Panc1 (cell line): Measurements from ENCODE around the gene SNU13. TPM values are rescaled to one million over a fixed set of nuclear protein-coding genes. Genes with fewer than 3 reads are reported as not detected.

Experiments
- ATAC-seq: fragments of 200-7000 bp; cut with Tn5 transposase; 2 replicates; pipeline ENCODE4 v1.9.1; 2020; ENCODE audit warnings: mild to moderate bottlenecking, moderate library complexity
- BruUV-seq: library from RNA; stranded (reverse); fragments of 400-500 nt; replicated peaks from 2 replicates; lab custom pipeline; 2021; lab: Mats Ljungman, UMichigan
- CTCF ChIA-PET: fragments of 300-600 bp; sonication (Branson Sonifier 250); formaldehyde crosslinking; loops from one replicate; lab custom pipeline; 2022; ENCODE audit warnings: antibody characterized with exemption; lab: Charles Lee
- POLR2A ChIA-PET: fragments of 300-600 bp; sonication (Branson Sonifier 250); formaldehyde crosslinking; loops from one replicate; lab custom pipeline; 2022; ENCODE audit warnings: antibody characterized with exemption; lab: Charles Lee
- DNase-seq: peaks from one replicate; pipeline ENCODE4 v3.0.0-alpha.2; 2010; ENCODE audit warnings: low read depth, low spot score
- H3K27ac ChIP-seq: 2 replicates; pipeline ENCODE4 v1.5.1; 2011; ENCODE audit warnings: mild to moderate bottlenecking, low read length, inconsistent platforms
- H3K27me3 ChIP-seq: fragments of 200-500 bp; sonication (Bioruptor generic); 2 replicates; pipeline ENCODE4 v1.6.0; 2014; ENCODE audit warnings: low read length, inconsistent platforms; ENCODE audit not compliant: control insufficient read depth, insufficient read depth
- H3K36me3 ChIP-seq: fragments of 200-500 bp; sonication (Bioruptor generic); 2 replicates; pipeline ENCODE4 v1.5.1; 2014; ENCODE audit warnings: inconsistent platforms, mild to moderate bottlenecking, low read length, moderate library complexity; ENCODE audit not compliant: control insufficient read depth, insufficient read depth
- H3K4me1 ChIP-seq: 2 replicates; pipeline ENCODE4 v1.5.1; 2011; ENCODE audit warnings: inconsistent platforms, mild to moderate bottlenecking, low read length, moderate library complexity; ENCODE audit not compliant: control insufficient read depth, insufficient read depth
- H3K4me3 ChIP-seq, 2 experiments: 2 replicates each; pipeline ENCODE4 v1.5.1; 2011 to 2012; ENCODE audit warnings: low read depth in 2 of 2, low read length in 2 of 2, mild to moderate bottlenecking in 2 of 2, inconsistent platforms in 1 of 2, moderate library complexity in 1 of 2
- H3K9me3 ChIP-seq: fragments of 200-500 bp; sonication (Bioruptor generic); 2 replicates; pipeline ENCODE4 v1.5.1; 2014; ENCODE audit warnings: low read depth, mild to moderate bottlenecking, inconsistent platforms, low read length, moderate library complexity; ENCODE audit not compliant: control insufficient read depth, insufficient read depth
- CTCF ChIP-seq: fragments of 450-650 bp; IDR thresholded peaks from 2 replicates; pipeline ENCODE4 v1.5.1; 2017; ENCODE audit warnings: mild to moderate bottlenecking
- POLR2AphosphoS5 ChIP-seq: IDR thresholded peaks from 2 replicates; pipeline ENCODE4 v1.6.1; 2012; ENCODE audit warnings: mild to moderate bottlenecking, low read depth, low read length, moderate library complexity
- SIN3A ChIP-seq: IDR thresholded peaks from 2 replicates; pipeline ENCODE4 v1.6.1; 2012; ENCODE audit warnings: low read depth, mild to moderate bottlenecking, low read length, moderate library complexity, borderline replicate concordance; ENCODE audit not compliant: insufficient read depth
- TCF7L2 ChIP-seq: IDR thresholded peaks from 2 replicates; pipeline ENCODE4 v1.6.1; 2011; ENCODE audit warnings: mild to moderate bottlenecking, low read depth, low read length, inconsistent platforms
- in situ Hi-C: cut with HindIII; loops from 2 replicates; pipeline ENCODE4 v1.10.0; 2016; ENCODE audit warnings: low sequenced_read_pairs, low pct_unique_long_range_greater_than_20kb
- intact Hi-C: fragments of 100-400 bp; cut with micrococcal nuclease; formaldehyde crosslinking; loops from one replicate; pipeline ENCODE4 v1.10.0; 2022; ENCODE audit not compliant: unreplicated experiment
- total RNA-seq: library from RNA; stranded (reverse); gene quantifications from one replicate; pipeline ENCODE4 v1.2.1, GENCODE V29; 2021; ENCODE audit not compliant: unreplicated experiment
- TF ChIP-seq, protein P1 (sequence below), 2 experiments: IDR thresholded peaks; 2 replicates each; pipeline ENCODE4 v1.6.1; 2011 to 2012; ENCODE audit warnings: low read depth in 2 of 2, control low read depth in 1 of 2, low read length in 1 of 2, mild to moderate bottlenecking in 1 of 2, moderate library complexity in 1 of 2; ENCODE audit not compliant: insufficient read depth in 1 of 2

The SNU13 gene
- total RNA-seq, 1 experiment from 2014 or later: 113 TPM

- H3K27me3 ChIP-seq: no peaks in the 10 kb centered on the region
- no peak overlapping the region for H3K27ac ChIP-seq
- ChIA-PET CTCF (no interaction called here), POLR2A (no interaction called here)
- no peak for TF ChIP-seq SIN3A
- TF ChIP-seq CTCF: no peak
- TF ChIP-seq, protein P1, sequence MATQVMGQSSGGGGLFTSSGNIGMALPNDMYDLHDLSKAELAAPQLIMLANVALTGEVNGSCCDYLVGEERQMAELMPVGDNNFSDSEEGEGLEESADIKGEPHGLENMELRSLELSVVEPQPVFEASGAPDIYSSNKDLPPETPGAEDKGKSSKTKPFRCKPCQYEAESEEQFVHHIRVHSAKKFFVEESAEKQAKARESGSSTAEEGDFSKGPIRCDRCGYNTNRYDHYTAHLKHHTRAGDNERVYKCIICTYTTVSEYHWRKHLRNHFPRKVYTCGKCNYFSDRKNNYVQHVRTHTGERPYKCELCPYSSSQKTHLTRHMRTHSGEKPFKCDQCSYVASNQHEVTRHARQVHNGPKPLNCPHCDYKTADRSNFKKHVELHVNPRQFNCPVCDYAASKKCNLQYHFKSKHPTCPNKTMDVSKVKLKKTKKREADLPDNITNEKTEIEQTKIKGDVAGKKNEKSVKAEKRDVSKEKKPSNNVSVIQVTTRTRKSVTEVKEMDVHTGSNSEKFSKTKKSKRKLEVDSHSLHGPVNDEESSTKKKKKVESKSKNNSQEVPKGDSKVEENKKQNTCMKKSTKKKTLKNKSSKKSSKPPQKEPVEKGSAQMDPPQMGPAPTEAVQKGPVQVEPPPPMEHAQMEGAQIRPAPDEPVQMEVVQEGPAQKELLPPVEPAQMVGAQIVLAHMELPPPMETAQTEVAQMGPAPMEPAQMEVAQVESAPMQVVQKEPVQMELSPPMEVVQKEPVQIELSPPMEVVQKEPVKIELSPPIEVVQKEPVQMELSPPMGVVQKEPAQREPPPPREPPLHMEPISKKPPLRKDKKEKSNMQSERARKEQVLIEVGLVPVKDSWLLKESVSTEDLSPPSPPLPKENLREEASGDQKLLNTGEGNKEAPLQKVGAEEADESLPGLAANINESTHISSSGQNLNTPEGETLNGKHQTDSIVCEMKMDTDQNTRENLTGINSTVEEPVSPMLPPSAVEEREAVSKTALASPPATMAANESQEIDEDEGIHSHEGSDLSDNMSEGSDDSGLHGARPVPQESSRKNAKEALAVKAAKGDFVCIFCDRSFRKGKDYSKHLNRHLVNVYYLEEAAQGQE (IDR thresholded peaks at IDR 0.05; ENCODE audit: insufficient read depth in 1 of 2, low read depth in 2 of 2, low read length in 1 of 2): no peak
- no peak for TF ChIP-seq TCF7L2
- no peak for TF ChIP-seq POLR2AphosphoS5
- in situ Hi-C loops: no loop called here
- no peak overlapping the region for H3K4me3 ChIP-seq
- no TSS peak for BruUV-seq
- intact Hi-C loops: no loop called here
- ATAC-seq (no peak), DNase-seq (no peak)
- H3K4me1 ChIP-seq: no peaks in the 10 kb centered on the region
- no peaks in the 10 kb centered on the region for H3K9me3 ChIP-seq
- no peaks in the 10 kb centered on the region for H3K36me3 ChIP-seq
These were observed 33.8 kb upstream of the SNU13 start for GRCh38 chr22:41722496-41722895.

GRCh38 chr22:41713004-41713403 lies 24.3 kb upstream of the SNU13 start:
- H3K27me3 ChIP-seq: no peaks in the 10 kb centered on the region
- no peak for TF ChIP-seq TCF7L2
- no peak for TF ChIP-seq CTCF
- TF ChIP-seq SIN3A: no peak
- TF ChIP-seq, protein P1 (IDR thresholded peaks at IDR 0.05; ENCODE audit: insufficient read depth in 1 of 2, low read depth in 2 of 2, low read length in 1 of 2): no peak
- TF ChIP-seq POLR2AphosphoS5: no peak
- no peak overlapping the region for H3K4me3 ChIP-seq
- ChIA-PET CTCF (no interaction called here), POLR2A (interaction anchor here (0.7 kb wide), 2 partner anchors 14 to 201 kb away, joined by 4 read pairs; no protein-coding TSS in a partner anchor)
- in situ Hi-C loops (no loop called here), intact Hi-C loops (no loop called here)
- ATAC-seq: no peak
- DNase-seq: no peak
- BruUV-seq: no TSS peak
- H3K36me3 ChIP-seq: no peaks in the 10 kb centered on the region
- no peaks in the 10 kb centered on the region for H3K4me1 ChIP-seq
- H3K27ac ChIP-seq: no peak overlapping the region
- H3K9me3 ChIP-seq: no peaks in the 10 kb centered on the region
